GM18505 (cell line): ENCODE data around the gene TBX2.

Source experiments
- ATAC-seq: cut with Tn5 transposase; IDR thresholded peaks from one replicate; pipeline ENCODE4 v1.9.1; 2021; ENCODE audit not compliant: unreplicated experiment
- POLR2A ChIP-seq: IDR thresholded peaks from 4 replicates; pipeline ENCODE4 v1.6.1; 2011; ENCODE audit warnings: borderline replicate concordance; ENCODE audit not compliant: insufficient read depth, insufficient read length; ENCODE audit errors: extremely low read depth

Gene TBX2

DNA sequence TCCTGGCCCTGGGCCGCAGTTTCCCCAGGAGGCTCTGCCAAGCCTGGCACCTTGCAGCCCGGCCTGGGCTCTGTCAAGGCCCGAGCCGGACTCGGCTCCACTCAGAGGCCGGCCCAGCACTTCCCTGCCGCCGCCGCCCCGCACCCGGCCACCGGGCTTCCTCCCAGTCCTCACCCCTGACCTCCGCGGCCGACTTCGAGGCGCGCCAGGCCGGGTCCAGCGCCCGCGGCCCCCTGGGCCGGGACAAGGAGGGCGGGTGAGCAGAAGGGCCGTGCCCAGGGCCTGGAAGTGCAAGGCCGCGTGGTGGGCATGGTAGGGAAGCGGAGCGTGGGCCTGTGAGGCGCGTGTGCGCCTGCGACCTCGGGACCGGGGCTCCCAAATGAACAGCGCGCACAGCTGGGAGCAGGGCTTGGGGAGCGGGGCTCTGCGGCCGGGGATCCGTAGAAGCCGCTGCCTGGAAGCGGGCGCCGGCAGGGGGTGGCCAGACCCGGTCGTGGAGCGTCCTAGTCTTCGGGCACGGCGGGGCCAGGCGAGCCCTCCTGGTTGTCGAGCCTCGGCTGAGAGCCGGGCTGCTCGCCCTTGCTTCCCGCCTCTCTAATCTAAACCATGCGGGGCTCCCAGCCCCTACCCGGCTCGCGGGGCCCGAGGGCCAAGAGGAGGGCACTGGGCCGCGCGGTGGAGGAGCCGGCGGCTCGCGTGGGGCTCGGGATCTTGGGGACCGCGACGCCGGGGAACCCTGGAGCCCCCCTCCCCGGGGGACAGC, 52.1 kb downstream of the TBX2 start:
- no peak for TF ChIP-seq POLR2A
- no peak for ATAC-seq

DNA sequence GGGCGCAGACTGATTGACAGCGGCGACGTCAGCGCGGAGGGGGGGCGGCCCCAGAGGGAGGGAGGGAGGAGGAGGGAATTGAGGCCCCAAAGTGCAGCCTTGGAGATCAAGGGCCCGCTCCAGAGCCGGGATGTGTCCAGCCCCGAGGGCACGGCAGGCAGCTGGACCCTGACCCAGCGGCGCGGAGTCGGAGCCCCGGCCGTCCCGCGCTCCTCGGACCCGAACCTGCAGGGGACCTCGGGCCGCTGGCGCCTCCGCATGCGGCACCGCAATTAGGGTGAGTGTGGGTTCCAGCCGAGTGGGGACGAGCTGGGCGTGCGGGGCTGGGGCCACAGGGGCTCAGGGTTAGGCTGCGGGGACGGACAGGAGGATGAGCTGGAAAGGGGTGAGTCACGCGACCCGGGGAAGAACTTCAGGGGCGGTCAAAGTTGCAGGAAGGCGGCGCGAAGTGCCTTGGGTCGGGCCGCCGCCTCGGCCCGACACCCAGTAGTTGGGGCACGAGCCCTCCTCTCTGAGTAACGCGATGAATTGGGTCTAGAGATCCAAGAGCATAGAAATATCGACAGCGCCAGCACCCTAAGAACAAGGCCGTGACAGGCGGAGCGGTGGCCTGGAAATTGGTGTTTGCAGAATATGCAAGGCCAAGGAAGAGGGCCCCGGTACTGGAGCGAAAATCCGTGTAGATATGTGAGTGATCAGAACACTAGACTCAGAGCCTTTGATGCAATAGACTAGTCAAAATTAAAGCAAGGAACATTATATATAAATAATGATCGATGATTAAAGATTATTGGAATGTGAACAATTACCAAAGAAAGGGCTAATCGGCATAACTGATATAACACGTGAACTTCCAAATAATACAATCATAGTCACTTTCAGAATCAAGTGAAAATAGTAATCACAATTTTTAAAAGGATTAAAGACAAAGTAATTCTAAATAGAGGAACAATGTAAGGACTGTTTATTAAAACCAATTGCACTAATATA, 53.0 kb downstream of the TBX2 start, which contains the start of gene TBX4:
TSS of gene TBX4 (plus strand) at position 122 of the 990 bp plus-strand sequence. CDS start 4,069 bp downstream, outside the sequence.
- no peak for TF ChIP-seq POLR2A
- ATAC-seq: no peak

DNA sequence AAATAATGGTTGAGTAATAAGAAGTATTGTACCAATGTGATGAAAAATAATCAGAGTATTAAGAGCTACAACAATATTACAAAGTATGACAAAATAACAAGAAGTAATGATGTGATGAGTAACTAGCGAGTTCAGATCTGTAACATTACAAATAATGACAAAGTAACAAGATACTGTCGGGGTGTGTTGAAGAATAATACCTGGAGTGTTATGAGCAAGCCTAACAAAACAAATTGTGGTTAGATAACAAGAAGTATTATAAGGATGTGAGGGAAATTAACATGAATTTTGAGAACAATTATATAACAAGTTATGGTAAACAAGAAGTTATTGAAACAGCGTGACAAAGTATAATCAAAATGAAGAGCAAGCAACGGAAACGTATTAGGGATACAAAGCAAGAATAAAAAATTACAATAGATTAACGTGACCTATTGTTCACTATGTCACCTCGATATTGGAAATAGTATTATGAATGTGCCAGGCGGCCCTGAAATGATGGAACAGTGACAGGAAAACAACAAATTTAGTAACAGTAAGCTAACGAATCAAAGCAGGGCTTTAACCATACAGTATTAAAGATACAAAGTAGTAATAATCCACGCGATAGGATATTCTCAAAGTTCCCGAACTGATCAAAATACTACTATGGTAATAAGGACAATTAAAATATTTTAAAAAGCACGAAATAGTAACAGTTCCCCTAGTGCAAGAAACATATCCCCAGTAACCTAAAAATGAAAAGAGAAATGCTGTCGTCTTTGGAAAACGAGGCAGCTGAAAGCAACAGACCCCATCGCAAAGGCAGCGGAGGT, 54.1 kb downstream of the TBX2 start:
- no peak for TF ChIP-seq POLR2A
- ATAC-seq: no peak

DNA sequence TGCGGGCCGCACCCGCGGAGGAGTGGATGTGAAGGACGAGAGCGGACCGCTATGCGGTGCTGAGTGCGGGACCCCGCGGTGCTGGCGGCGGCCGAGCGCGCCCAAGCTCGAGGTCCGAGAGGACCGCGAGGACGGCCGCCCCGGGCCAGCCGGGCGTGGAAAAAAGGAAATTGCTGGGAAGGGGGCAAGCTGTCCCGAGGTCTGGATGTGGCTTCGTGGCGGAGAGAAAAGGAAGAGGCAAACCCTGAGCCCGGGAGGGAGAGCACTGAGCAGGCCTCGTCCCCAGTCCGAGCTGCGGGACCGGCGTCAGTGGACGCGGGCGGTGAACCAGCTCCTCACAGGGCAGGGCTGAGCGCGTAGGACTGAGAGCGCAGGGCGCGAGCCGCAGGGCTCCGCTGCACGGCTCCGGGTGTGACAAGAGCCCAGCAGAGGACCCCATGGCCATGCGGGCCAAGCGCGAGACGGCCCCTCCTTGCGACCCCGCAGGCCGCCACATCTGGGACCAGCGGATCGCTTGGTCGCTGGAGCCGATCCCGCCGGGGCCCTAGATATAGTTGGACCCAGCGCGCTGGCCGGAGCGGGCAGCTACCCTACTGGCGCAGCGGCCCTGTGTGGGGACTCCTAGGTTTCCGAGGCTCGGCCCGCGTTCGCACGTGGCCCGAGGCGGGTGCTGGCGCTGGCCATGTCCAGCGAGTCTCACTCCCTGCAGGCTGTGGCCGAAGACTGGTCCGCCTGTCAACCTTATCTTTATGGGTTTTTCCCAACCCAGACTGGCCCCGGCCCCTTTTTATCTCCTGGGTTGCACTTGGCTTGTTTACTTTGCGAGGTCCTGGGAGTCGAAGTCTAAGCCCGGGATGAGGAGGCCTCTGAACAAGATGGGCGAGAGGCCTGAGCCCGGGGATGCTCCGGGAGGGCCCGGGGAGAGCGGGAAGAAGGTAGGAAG, 55.0 kb downstream of the TBX2 start:
- no peak for ATAC-seq
- no peak for TF ChIP-seq POLR2A

DNA sequence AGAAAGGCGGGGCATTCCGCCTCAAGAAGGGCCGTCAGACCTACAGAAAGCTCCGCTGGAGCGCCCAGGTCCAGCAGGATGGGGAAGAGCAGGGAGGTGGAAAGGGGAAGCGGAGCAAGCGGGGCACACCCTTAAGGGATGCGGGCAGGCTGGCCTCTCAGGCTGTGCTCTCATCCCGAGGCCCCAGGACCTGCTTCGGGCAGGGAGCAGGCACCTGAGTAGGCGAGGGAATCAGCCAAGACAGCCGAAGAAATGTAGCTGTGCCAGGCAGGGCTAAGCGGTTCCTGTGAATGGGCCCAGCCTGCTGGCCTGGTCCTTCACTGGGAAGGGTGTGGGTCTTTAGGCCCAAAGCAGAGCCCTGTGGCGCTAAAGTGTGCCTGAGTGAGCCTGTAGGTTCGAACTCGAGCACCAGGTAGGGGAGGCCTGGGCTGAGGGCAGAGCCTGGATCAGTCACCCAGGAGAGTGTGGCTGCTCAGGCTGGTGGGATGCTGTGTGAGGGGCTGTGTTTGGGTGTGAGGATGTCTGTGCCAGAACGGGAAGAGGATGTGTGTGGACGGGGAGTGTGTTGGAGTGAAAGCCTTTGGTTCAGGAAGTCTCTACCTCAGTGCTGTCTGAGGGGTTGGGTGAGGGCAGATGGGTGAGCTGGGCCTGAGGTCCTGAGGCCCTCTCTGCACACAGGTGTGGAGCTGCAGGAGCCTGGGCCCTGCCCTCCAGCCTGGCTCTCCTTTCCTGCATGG, 55.8 kb downstream of the TBX2 start:
- no peak for TF ChIP-seq POLR2A
- ATAC-seq: no peak

DNA sequence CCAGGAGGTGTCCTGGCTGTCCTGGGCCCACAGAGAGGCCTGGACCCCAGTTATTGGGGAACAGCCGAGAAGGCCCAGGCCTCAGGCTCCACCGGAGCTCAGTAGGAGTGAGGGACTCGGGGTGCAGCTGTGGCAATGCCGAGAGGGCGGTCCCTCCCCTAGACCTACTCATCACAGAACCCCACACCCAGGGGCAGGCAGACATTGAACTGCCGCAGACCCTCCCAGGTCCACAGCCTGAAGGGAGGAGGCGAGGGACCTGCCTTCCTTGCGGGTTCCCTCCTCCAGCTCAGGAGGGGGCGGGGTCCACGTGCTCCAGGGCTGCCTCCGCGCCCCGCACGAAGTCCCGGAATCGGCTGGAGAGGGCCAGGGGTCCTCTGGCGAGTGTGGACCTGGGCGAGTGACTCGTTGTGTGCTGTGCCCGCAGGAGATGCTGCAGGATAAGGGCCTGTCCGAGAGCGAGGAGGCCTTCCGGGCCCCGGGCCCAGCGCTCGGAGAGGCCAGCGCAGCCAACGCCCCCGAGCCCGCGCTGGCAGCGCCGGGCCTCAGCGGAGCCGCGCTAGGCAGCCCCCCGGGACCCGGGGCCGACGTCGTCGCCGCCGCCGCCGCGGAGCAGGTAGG, 56.5 kb downstream of the TBX2 start:
- TF ChIP-seq POLR2A: no peak
- ATAC-seq: no peak

DNA sequence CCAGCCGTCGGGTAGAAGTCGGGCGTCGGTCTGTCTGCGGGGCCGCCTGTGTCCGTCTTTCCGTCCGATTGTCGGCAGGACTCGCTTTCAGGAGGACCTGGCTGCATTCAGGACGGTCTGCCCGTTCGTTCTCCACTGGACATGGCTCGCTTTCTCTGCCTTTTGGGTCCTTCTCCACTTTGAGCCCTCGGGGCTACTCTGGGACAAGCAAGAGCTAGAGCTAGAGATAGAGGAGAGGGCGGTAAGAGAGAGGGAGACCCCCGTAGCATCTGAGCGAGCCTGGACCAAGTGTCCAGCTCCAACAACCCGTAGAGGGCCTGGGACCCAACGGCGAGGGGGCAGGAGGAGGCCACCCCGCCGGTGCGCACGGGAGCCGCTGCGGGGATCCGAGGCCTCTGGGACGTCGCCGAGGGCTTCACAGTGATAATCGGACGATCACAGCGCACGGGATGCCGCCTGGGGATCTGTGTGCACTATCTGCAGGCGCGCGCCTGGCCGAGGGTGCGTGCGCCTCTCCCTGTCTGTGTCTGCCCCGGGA, 57.1 kb downstream of the TBX2 start:
- ATAC-seq: no peak
- TF ChIP-seq POLR2A: no peak

DNA sequence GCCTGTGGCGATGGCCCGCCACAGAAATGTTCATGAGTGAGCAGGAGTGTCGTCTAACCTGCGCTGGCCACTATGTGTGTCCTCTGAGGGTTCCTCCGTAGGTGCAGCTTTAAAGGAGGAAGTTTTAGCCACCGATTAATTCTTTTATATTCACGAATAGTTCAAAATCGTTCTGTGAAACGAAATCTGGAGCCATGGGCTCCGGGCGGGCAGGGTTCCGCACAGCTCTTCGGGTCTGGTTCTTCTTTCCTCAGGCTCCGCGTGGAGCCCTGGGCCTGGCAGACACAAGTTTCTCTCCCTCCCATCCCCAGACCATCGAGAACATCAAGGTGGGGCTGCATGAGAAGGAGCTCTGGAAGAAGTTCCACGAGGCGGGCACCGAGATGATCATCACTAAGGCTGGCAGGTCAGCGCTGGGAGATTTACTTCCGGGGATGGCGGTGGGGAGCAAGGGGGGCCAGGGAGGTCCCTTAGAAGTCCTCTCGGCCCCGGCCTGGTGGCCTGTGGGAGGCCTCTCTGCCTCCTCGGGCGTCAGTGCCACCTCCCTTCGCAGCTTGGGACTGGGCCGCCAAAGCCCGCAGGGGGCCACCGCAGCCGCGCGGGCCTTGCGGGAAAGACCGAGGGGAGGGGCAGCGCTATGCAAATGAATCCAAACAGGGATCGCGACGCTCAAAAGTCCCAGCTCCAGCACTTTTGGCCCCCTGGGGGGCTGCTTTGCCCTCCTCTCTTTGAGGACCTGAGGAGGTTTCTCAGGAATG, 57.8 kb downstream of the TBX2 start:
- no peak for ATAC-seq
- no peak for TF ChIP-seq POLR2A

DNA sequence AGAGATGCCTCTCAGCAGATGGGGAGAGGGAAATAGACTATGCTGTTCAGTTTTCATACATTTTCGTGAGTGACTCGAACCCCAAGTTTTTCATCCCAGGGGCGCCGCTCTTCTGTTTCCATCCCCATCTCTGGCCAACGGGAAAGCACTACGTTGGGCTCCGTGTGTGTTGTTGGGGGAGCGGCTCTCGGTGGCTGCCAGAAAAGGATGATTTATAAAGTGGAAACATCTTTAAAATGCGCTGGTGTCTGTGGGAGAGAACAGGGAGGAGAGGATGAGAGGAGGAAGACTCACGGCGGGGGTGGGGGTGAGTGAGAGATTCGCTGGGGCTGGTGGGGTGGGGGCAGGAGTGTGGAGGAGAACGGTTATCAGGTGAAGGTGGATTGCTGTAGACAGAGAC, 58.4 kb downstream of the TBX2 start:
- ATAC-seq: no peak
- no peak for TF ChIP-seq POLR2A
